KMS-11 (cell line): ENCODE data around the gene ANKMY2.

Source experiments
- H2AFZ ChIP-seq: fragments of 200-600 bp; sonication (generic); 2 replicates; pipeline ENCODE4 v1.6.1; 2016; ENCODE audit warnings: antibody characterized with exemption, mixed run types, low read depth
- H3K27ac ChIP-seq: fragments of 200-600 bp; sonication (generic); 2 replicates; pipeline ENCODE4 v1.6.1; 2016; ENCODE audit warnings: mild to moderate bottlenecking, mixed run types
- H3K27me3 ChIP-seq: fragments of 200-600 bp; sonication (generic); 2 replicates; pipeline ENCODE4 v1.6.1; 2017; ENCODE audit warnings: mild to moderate bottlenecking, low read depth, mixed run types, moderate library complexity; ENCODE audit not compliant: insufficient read depth
- H3K36me3 ChIP-seq: fragments of 200-600 bp; sonication (generic); 2 replicates; pipeline ENCODE4 v1.6.1; 2017; ENCODE audit warnings: mild to moderate bottlenecking, mixed run types; ENCODE audit not compliant: insufficient read depth
- H3K4me1 ChIP-seq: fragments of 200-600 bp; sonication (generic); 2 replicates; pipeline ENCODE4 v1.6.1; 2016; ENCODE audit warnings: mild to moderate bottlenecking, low read depth, mixed run types; ENCODE audit not compliant: poor library complexity, severe bottlenecking
- H3K4me2 ChIP-seq: fragments of 200-600 bp; sonication (generic); 2 replicates; pipeline ENCODE4 v1.7.0; 2016; ENCODE audit warnings: mild to moderate bottlenecking, mixed run types
- H3K4me3 ChIP-seq: fragments of 200-600 bp; sonication (generic); IDR thresholded peaks from 2 replicates; pipeline ENCODE4 v1.6.1; 2017; ENCODE audit warnings: low read depth, low read length, mixed read lengths; ENCODE audit not compliant: insufficient read depth
- H3K79me2 ChIP-seq: fragments of 200-600 bp; sonication (generic); 2 replicates; pipeline ENCODE4 v1.6.1; 2016; ENCODE audit warnings: low read depth, mixed run types; ENCODE audit not compliant: insufficient read depth
- H3K9ac ChIP-seq: fragments of 200-600 bp; sonication (generic); 2 replicates; pipeline ENCODE4 v1.6.1; 2016; ENCODE audit warnings: mild to moderate bottlenecking, mixed run types
- H4K20me1 ChIP-seq: fragments of 200-600 bp; sonication (generic); 2 replicates; pipeline ENCODE4 v1.6.1; 2016; ENCODE audit warnings: mild to moderate bottlenecking, mixed run types; ENCODE audit not compliant: insufficient read depth
- TF ChIP-seq, protein P1 (sequence below): fragments of 200-600 bp; sonication (generic); conservative IDR thresholded peaks from 2 replicates; pipeline ENCODE4 v1.6.1; 2017; ENCODE audit warnings: low read depth, mild to moderate bottlenecking, antibody characterized with exemption, low read length, moderate library complexity, mixed read lengths

Gene ANKMY2

GRCh38 chr7:16677978-16678494 lies 32.5 kb upstream of the ANKMY2 start:
- Histone ChIP-seq H4K20me1 (no peaks in the 10 kb centered on the region), H3K4me3 (no peak overlapping the region), H3K4me1 (no peaks in the 10 kb centered on the region), H3K9ac (no peak overlapping the region), H3K27ac (no peak overlapping the region), H3K4me2 (no peak overlapping the region), H3K36me3 (no peaks in the 10 kb centered on the region; the same call in 1 of the 2 replicates), H3K27me3 (no peaks in the 10 kb centered on the region), H3K79me2 (peaks cover 32% of the 10 kb centered on the region; the same call in 1 of the 2 replicates), H2AFZ (no peak overlapping the region)
- TF ChIP-seq, protein P1, sequence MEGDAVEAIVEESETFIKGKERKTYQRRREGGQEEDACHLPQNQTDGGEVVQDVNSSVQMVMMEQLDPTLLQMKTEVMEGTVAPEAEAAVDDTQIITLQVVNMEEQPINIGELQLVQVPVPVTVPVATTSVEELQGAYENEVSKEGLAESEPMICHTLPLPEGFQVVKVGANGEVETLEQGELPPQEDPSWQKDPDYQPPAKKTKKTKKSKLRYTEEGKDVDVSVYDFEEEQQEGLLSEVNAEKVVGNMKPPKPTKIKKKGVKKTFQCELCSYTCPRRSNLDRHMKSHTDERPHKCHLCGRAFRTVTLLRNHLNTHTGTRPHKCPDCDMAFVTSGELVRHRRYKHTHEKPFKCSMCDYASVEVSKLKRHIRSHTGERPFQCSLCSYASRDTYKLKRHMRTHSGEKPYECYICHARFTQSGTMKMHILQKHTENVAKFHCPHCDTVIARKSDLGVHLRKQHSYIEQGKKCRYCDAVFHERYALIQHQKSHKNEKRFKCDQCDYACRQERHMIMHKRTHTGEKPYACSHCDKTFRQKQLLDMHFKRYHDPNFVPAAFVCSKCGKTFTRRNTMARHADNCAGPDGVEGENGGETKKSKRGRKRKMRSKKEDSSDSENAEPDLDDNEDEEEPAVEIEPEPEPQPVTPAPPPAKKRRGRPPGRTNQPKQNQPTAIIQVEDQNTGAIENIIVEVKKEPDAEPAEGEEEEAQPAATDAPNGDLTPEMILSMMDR = no peak

GRCh38 chr7:16675277-16675676 lies 29.7 kb upstream of the ANKMY2 start:
- Histone ChIP-seq H2AFZ (no peak overlapping the region), H3K27ac (no peak overlapping the region), H4K20me1 (no peaks in the 10 kb centered on the region; the same call in 1 of the 2 replicates), H3K4me2 (no peak overlapping the region), H3K79me2 (peaks cover 58% of the 10 kb centered on the region; the same call in 1 of the 2 replicates), H3K9ac (no peak overlapping the region), H3K4me3 (no peak overlapping the region), H3K4me1 (no peaks in the 10 kb centered on the region), H3K27me3 (no peaks in the 10 kb centered on the region), H3K36me3 (no peaks in the 10 kb centered on the region; the same call in 1 of the 2 replicates)
- TF ChIP-seq, protein P1 = no peak

DNA sequence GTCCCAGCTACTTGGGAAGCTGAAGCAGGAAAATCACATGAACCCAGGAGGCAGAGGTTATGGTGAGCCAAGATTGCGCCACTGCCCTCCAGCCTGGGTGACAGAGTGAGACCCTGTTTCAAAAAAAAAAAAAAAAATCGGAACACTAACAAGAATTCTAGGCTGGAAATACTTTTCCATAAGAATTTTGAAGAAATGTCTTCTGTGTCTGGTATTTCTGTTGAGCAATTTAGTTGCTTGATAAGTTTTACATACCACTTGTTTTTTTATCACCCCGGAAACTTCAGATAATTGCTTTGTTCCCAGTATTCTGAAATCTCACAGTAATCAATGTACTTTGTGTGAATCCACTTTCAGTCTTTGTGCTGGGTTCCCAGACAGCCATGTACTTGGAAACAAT lies 26.3 kb upstream of the ANKMY2 start:
- peaks cover 12% of the 10 kb centered on the region; the same call in 1 of the 2 replicates for H4K20me1 ChIP-seq
- H3K9ac ChIP-seq = no peak overlapping the region
- H3K4me2 ChIP-seq = no peak overlapping the region
- TF ChIP-seq, protein P1 = no peak
- no peak overlapping the region for H3K27ac ChIP-seq
- H3K36me3 ChIP-seq = peaks cover 5% of the 10 kb centered on the region; the same call in 1 of the 2 replicates
- H3K4me3 ChIP-seq = no peak overlapping the region
- no peaks in the 10 kb centered on the region for H3K27me3 ChIP-seq
- H2AFZ ChIP-seq = no peak overlapping the region
- H3K79me2 ChIP-seq = peaks cover 74% of the 10 kb centered on the region; the same call in 1 of the 2 replicates
- no peaks in the 10 kb centered on the region for H3K4me1 ChIP-seq

DNA sequence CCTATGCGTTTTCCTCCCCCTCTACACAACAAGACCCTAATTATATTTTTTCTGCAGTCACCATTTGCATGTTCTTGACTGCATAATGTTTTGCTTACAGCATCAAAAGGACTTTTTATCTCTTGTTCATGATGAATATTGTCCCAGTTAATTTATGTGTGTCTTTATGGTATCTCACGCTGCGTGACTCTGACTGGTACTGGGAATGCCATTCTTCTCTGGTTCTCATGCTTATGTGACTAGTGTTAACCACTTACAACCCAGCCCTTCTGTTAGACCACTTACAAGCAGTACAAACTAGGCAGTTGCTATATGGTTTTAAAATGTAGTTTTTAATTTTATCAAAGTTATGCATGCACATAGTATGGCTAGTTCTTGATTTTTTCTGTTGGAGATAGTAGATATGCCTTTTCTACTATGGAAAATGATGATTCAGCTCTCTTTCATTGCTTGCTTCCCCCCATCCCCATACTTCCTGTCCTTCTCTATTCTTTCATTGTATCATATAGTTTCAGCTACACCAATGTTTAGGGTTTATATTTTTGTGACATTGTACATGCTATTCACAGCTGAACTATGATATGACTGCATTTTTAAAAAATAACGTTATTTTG lies 25.3 kb upstream of the ANKMY2 start:
- Histone ChIP-seq H3K9ac (no peak overlapping the region), H3K4me1 (no peaks in the 10 kb centered on the region), H3K4me3 (no peak overlapping the region), H3K27me3 (no peaks in the 10 kb centered on the region), H3K36me3 (peaks cover 6% of the 10 kb centered on the region; the same call in 1 of the 2 replicates), H3K27ac (no peak overlapping the region), H3K79me2 (peaks cover 70% of the 10 kb centered on the region; the same call in 1 of the 2 replicates), H2AFZ (no peak overlapping the region), H3K4me2 (no peak overlapping the region), H4K20me1 (peaks cover 12% of the 10 kb centered on the region; the same call in 1 of the 2 replicates)
- TF ChIP-seq, protein P1 = no peak
